Loucy (cell line): ENCODE measurements around the gene ENTREP1.

ENCODE experiments used
- EZH2phosphoT487 ChIP-seq: fragments of 200-600 bp; IDR thresholded peaks from 2 replicates; pipeline ENCODE4 v1.6.1; 2018; ENCODE audit warnings: antibody characterized with exemption, mild to moderate bottlenecking, moderate library complexity, borderline replicate concordance
- TF ChIP-seq, protein P1 (sequence below): fragments of 200-600 bp; sonication (generic); conservative IDR thresholded peaks from 2 replicates; pipeline ENCODE4 v1.5.1; 2014; ENCODE audit warnings: mild to moderate bottlenecking, antibody characterized with exemption, low read length

DNA sequence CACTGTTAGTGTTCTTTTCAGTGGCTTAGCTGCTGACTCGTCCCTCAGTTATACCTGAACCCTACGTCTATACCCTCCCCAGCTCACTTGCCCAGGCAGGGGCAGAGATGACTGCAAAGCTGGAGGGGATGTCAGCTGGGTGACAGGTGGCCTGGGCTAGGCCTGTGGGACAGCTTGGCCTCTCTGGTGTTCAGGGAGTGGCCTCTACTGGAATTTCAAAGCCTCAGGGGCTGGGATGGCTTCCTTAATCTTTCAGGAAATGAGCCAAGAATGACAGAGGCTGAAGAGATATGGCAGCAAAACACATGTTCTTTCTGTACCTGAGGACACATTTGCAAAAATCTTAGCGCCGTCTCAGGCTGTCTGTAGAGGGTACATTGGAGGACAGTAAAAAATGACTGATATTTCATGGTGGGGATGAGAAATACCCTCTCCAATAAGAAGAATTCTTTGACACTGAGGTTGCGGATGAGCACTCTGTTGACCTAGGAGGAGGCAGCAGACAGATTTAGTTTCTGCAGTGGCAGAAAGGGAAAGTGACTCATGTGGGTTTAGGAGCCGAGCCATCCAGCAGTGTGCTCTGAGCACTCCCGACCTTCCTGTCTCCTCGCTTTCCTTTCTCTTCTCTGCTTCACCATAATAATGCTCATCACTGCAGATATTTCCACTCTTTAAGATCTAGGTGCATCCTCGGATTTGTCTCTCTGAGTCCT, 54.4 kb downstream of the ENTREP1 start:
- TF ChIP-seq, protein P1, sequence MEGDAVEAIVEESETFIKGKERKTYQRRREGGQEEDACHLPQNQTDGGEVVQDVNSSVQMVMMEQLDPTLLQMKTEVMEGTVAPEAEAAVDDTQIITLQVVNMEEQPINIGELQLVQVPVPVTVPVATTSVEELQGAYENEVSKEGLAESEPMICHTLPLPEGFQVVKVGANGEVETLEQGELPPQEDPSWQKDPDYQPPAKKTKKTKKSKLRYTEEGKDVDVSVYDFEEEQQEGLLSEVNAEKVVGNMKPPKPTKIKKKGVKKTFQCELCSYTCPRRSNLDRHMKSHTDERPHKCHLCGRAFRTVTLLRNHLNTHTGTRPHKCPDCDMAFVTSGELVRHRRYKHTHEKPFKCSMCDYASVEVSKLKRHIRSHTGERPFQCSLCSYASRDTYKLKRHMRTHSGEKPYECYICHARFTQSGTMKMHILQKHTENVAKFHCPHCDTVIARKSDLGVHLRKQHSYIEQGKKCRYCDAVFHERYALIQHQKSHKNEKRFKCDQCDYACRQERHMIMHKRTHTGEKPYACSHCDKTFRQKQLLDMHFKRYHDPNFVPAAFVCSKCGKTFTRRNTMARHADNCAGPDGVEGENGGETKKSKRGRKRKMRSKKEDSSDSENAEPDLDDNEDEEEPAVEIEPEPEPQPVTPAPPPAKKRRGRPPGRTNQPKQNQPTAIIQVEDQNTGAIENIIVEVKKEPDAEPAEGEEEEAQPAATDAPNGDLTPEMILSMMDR: no peak
- no peak for TF ChIP-seq EZH2phosphoT487
